Measurements from ENCODE around the gene THSD1. TPM values are rescaled to one million over a fixed set of nuclear protein-coding genes. Genes with fewer than 3 reads are reported as not detected.
"Not testable (repeated sequence)": the region's sequence is repeated elsewhere in the genome, so short reads cannot be mapped to it uniquely, and the experiment has no call there.

THSD1 gene
- total and polyA plus RNA-seq, 4 donors = 1.3 to 16.0 (median 6.6) TPM; not detected in 1

GRCh38 chr13:52334107-52334506, 71.9 kb downstream of the THSD1 start:
- ATAC-seq (ENCODE audit: low FRiP score); intact Hi-C loops (cut with DNase I): not testable (repeated sequence)
- no CpG with 5 or more reads among the region's 22 CpGs for WGBS, 2 donors

GRCh38 chr13:52331844-52332243, 74.1 kb downstream of the THSD1 start:
- H3K27me3 ChIP-seq (ENCODE audit: control insufficient read depth in 1 of 2, insufficient read depth in 2 of 2, low read length in 1 of 2); H3K4me1 ChIP-seq (ENCODE audit: control insufficient read depth in 1 of 2, insufficient read depth in 2 of 2, low read length in 2 of 2); DNase-seq; H3K27ac ChIP-seq (ENCODE audit: low read depth in 1 of 2, low read length in 2 of 2); H3K4me3 ChIP-seq (ENCODE audit: low read length in 2 of 2); ATAC-seq (ENCODE audit: low FRiP score); H3K36me3 ChIP-seq (ENCODE audit: control insufficient read depth in 1 of 2, insufficient read depth in 2 of 2, low read length in 1 of 2); H3K9me3 ChIP-seq (ENCODE audit: control insufficient read depth, low read length); intact Hi-C loops (cut with DNase I): not testable (repeated sequence)
- WGBS, 2 donors = 82 to 92% methylated on average over 3 of the region's 6 CpGs

More at GRCh38 chr13:52334107-52334506, 71.9 kb downstream of the THSD1 start:
- not testable (repeated sequence) for H3K36me3 ChIP-seq (ENCODE audit: control insufficient read depth in 1 of 2, insufficient read depth in 2 of 2, low read length in 1 of 2); H3K4me1 ChIP-seq (ENCODE audit: control insufficient read depth in 1 of 2, insufficient read depth in 2 of 2, low read length in 2 of 2); H3K9me3 ChIP-seq (ENCODE audit: control insufficient read depth, low read length); H3K4me3 ChIP-seq (ENCODE audit: low read length in 2 of 2); H3K27me3 ChIP-seq (ENCODE audit: control insufficient read depth in 1 of 2, insufficient read depth in 2 of 2, low read length in 1 of 2); DNase-seq; H3K27ac ChIP-seq (ENCODE audit: low read depth in 1 of 2, low read length in 2 of 2)

Other genes starting within 250 kb of the THSD1 start
- gene NEK3, start 246.6 kb downstream of the THSD1 start, total RNA-seq = 10 to 100 TPM; 14.0 to 23.7 TPM
- 10 to 100 TPM in 1 of 2 donors, 1 to 10 TPM in 1; 4.9 to 70.0 TPM for gene NEK3, start 246.6 kb downstream of the THSD1 start, polyA plus RNA-seq
- gene VPS36, start 44.5 kb upstream of the THSD1 start, total RNA-seq = 10 to 100 TPM; 45.5 to 54.3 TPM
- 10 to 100 TPM; 20.4 to 22.4 TPM for gene VPS36, start 44.5 kb upstream of the THSD1 start, polyA plus RNA-seq
- 1 to 10 TPM; 5.4 to 9.6 TPM for gene CKAP2, start 49.3 kb upstream of the THSD1 start, total RNA-seq
- 1 to 10 TPM; 2.0 to 2.3 TPM for gene CKAP2, start 49.3 kb upstream of the THSD1 start, polyA plus RNA-seq
- 1 to 10 TPM; 5.0 to 9.9 TPM for gene HNRNPA1L2, start 236.3 kb upstream of the THSD1 start, total RNA-seq
- 10 to 100 TPM in 1 of 2 donors, 1 to 10 TPM in 1; 6.9 to 14.4 TPM for gene HNRNPA1L2, start 236.3 kb upstream of the THSD1 start, polyA plus RNA-seq
- gene SUGT1, start 246.7 kb upstream of the THSD1 start, total RNA-seq = 10 to 100 TPM; 44.2 to 44.4 TPM
- 10 to 100 TPM; 30.2 to 36.4 TPM for gene SUGT1, start 246.7 kb upstream of the THSD1 start, polyA plus RNA-seq

Data from aorta (tissue), 5 donors.